Activated CD4-positive, CD25-positive, alpha-beta regulatory T cell treated with anti-CD3 and anti-CD28 coated beads, Interleukin-2, amount 50 U/mL, for 24 hours (primary cell): ENCODE measurements around the gene TCF4.

ENCODE experiments used
- ATAC-seq, 2 donors: fragments of 150-1000 bp; cut with Tn5 transposase; one replicate each; pipeline ENCODE4 v1.10.0; 2021; ENCODE audit warnings: mild to moderate bottlenecking in 1 of 2, moderate library complexity in 1 of 2

Gene TCF4

DNA sequence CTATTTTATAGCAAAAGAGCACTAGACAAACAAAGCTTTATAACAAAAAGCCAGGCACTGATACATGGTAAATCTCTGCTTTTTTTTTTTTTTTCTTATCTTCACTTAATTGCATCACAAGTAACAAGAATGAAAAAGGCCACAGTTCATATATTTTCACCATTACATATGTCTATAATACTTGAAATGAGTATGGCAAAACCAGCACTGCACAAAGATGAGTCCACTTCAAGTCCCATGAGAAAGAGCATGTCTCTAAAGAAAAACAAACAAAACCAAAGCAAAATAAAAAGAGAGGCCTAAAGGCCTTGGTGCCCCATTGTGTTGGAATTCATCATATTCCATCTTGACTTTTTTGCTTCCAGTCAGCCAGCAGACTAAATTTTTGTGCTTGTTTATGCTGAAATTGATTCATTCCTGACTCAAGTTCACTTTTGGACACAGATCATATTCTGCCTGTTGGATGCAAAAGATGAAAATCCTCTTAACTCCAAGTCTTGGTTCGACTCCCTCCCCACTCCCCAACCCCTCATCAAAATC, 363.8 kb downstream of the TCF4 start:
- no peak for ATAC-seq

DNA sequence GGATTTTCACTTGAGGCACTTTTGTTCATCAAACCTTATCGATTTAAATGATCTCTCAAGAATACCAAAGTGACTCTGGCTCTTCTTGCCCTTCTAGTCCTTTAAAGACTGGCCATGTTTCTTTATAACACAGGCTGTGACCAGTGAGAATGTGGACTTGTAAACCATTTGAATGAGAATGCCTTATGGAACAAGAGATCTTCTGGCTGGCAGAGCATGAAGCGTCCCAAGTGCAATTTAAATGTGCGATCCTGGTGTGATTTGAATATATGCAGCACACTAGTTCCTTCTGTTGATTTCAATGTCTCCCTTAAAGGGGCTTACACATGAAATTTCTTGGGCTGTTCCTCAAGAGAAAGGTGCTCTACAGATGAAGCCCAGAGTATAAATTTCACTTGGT, 366.4 kb downstream of the TCF4 start:
- no peak for ATAC-seq

DNA sequence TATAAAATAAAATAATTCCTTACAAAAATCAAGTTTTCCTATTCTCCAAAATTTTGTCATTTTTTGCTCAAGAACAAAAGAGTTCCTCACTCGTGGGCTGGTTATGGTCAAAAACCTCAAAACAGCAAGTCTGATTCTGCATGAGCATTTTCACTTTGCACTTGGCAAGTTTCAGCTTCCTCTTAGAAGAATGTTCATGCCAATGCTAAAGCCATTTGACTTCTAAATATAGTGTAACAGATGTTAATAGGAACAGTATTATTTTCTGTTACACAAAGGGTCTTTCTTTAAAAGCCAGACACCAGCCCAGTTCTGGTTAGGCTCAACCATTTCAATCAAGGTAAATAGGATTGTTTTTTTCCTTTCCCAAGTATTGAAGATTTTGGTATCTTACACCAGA, 367.5 kb downstream of the TCF4 start:
- ATAC-seq = no peak

DNA sequence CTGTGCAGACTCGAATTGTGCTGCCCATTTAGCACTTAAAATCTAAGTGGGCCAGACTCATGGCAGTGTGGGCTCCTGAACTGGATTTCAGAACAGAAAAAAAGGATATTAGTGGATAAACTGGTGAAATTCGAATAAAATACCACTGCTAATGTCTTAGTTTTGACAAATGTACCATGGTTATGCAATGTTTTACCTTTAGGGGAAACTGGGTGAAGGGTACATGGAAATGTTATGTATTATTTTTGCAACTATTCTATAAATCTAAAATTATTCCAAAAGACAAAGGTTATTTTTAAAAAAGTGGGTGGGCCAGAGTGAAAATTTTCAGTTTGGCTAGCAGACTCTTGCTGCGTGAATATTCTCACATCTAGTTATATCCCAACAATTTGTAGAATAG, 368.2 kb downstream of the TCF4 start:
- ATAC-seq = no peak

DNA sequence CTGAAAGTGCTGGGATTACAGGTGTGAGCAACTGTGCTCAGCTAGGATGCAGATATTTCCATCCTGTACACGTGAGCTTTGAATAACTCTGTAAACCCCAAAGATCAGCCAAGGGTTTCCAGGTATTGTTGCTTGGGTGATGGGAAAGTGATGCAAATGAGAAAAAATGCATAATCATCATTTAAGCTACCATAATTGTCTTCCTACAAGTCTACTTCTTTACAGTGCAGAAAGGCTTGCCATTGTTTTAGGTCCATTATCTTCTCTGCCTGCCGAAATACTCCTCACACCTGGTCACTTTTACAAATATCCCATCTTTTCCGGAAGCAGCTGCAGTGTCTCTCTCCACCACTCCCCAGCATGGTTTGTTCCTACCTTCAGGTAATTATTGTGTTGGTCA, 368.9 kb downstream of the TCF4 start:
- no peak for ATAC-seq

DNA sequence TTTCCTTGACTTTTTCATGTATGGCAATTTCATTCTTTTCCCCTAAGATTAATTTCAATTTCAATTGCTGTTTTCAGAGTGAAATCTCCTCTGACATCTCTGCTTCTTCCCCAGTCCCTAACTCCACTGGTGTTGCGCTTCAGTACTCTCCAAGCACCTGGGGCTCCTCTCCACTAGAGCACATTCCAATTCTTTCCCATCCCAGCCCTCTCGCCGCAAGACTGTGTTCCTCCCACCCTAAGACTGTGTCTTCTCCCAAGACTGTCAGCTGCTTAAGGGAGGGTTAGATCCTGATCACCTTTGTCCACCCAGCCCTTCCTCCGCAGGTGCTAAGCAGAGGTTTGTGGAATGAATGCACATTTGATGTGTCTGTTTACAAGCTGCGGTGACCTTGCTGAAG, 373.0 kb downstream of the TCF4 start:
- no peak for ATAC-seq

DNA sequence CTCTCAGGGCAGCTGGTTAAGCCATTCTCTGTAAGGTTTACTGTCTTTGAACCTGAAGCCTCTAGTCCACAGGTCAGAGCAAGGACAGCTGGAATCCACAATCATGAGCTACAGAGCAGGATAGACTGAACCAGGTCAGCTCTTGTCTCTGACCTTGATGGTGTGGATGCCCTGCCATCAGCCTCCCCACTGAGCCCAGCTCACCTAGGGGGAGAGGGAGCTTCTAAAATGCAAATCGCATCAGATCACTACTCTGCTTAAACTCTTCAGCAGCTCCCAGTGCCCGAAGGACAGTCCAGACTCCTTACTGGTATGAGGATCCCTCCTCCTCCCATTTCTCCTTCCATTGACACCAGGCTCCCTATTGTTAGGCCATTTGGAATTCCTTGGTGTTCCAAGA, 373.5 kb downstream of the TCF4 start:
- no peak for ATAC-seq

DNA sequence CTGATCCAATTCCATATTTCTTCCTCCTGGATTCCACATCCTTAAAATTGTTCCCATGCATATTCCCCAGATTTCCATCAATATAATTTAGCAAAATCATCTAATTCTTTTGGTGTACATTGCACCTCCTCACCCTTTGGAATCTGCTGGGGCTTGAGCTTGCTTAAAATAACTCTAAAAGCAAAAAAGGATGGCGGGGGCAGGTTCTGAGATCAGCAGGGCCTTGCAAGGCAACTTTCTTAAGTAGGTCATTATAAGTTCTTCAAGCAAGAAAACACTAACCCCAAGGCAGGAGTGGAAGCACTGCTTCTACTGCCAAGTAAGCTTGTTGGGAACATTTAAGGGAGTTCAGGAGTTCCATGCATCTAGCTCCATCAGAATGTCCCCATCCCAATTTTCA, 374.4 kb downstream of the TCF4 start:
- ATAC-seq = no peak

DNA sequence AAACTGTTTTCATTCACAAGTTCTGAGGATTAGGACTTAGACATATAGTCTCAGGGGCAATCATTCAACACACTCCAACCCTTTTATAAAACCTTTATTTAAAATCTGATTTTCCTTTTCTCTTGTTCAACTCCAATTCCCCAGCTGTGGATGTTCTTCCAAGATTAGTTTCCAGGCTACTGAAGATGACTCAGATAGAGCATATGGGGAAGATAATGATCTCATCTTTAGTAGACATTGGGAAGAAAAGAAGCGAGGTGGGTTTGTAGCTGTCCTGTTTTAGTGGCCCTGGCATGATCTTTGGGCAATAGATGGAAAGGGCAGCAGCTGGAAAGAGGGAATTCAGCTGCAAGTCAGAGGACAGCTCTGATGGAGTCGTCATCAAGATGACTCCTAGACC, 381.1 kb downstream of the TCF4 start:
- ATAC-seq = no peak

DNA sequence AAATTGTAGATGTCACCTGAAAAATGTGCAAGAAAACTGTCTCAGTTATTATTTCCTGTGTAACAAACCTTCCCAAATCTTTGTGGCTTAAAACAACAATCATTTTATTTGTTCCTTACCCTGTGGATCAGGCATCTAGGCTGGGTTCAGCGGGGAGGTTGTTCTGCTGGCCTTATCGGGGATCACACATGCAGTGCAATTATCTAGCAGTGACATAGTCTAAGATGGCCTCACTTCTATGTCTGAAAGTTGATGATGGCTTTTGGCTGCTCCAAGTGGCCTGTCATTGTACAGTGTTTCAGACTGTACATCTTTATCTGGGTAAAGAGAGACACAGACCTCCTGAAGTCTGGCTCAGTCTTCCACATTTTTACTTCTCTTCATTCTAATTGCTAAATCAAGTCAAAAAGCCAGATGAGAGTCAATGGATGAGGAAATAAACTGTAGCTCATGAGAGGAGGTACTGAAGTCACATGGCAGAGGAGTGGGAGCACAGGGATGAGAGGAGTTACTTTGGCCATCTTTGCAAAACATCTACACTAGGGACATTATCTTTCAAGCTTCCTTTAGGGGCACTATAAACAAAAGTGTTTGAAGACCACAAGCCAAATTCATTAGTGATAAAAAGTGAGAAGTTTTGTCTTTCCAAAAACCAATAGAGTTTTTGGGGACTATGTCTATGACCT, 385.6 kb downstream of the TCF4 start:
- ATAC-seq = no peak

DNA sequence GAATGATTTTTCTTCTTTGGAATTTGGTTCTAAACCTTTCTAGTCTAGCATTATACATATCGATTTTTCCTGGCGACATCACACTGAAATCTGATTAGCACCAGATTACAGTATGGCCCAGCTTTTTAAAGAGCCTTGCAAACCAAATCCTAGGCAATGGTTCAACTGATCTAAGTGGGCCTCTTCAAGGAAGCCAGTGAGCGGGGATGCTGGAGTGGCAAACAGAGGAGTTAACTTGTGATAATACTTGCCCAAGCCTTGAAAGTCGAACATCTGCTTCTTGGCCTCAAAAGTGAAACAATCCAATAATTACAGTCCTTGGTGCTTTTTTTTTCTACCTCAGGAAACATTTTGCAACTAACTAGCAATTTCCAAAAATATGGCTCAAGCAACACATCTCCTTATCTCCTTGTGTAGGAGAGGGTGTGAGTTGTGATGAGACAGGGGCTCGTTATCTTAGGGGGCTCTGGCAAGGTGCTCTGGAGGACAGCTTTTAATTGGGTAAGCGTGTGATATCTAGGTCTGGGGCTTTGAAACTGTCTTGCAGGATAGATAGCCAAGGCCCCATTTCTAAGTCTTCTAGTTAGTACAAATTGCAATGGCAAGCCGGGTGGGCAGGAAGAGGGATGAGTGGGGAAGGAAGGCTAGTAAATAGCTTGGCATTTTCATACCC, 388.6 kb downstream of the TCF4 start:
- no peak for ATAC-seq

DNA sequence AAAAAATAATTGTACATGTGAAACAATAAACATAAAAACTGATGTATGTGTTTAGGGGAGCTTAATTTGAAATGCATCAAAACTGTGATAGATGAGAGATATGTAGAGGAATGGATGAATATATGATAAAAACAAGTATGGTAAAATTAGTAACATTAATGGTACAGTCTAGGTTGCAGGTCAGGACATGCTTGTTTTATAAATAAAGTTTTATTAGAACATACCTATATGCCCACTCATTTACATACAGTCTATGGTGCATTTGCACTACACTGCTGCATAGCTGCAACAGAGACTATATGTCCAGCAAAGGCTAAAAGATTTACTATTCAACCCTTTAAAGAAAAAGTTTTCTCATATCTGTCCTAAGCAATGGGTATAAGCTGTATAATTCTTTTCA, 392.1 kb downstream of the TCF4 start:
- ATAC-seq = no peak

DNA sequence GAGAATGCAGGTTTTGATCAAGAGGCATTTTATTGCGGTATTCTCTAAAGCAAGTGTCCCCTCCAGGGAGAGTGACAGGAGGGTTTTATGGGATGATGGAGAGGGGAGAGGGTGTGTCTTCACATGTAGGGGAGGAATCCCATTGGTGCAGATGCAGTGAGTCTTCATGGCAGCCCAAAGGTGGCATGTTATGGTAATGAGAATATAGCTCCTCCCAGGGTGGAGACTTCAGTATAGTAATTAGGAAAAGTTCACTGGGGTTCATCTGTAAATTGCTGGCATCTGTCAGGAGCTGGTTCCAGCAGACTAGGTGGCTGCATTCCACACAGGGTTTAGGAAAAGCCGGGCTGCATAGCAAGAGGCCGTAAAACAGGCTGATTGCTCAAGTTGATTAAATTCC, 398.0 kb downstream of the TCF4 start:
- ATAC-seq = no peak

DNA sequence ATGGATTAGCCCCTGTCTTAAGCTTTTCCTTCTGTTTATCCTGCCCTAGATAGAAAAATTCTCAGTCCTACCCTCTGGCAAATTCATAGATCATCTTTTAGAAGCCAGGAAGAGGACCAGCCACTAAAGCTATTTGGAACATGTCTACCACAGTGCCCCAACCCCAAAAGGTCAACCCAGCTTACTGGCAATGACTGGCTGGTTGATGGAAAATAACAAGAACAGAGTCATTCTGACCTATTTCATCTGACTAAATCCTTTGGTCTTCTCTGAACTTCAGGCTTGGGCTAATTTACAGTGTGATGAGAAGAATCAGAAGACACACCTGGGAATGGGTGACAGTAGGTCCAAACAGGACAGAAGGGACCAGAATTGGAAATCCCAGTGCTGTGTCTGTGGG, 401.4 kb downstream of the TCF4 start:
- no peak for ATAC-seq

DNA sequence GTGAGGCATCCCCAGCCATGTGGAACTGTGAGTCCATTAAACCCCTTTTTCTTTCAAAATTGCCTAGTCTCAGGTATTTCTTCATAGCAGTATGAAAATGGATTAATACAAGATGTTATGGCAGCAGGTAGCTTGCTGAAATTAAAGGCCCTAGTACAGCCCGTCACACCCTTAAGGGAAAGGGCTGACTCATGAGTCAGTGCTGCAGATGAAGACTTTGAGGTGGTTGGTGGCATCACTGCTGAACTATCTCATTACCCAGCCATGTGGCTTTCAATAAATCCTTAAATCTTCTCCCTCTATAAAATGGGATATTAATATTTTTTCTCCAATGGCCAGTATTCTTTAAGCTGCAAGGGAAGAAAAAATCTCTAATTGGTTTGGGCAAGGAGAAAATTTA, 402.6 kb downstream of the TCF4 start:
- ATAC-seq = no peak

DNA sequence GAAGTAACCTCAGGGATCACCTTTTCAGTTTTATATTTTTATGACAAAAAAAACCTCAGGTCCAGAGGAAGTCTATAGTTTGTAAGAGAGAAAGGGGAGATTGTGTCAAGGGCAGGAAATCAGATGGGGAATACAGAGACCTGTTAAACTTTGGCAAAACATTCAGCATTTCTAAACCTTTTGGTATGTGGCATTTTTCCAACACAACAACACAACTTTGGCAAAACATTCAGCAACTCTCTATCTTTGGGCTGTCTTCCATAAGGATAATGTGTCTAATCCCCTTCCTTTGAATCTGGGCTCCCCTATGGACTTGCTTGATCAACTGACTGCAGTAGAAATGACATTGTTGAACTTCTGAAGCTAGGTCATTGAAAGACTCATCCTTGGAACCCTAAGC, 408.2 kb downstream of the TCF4 start:
- no peak for ATAC-seq

DNA sequence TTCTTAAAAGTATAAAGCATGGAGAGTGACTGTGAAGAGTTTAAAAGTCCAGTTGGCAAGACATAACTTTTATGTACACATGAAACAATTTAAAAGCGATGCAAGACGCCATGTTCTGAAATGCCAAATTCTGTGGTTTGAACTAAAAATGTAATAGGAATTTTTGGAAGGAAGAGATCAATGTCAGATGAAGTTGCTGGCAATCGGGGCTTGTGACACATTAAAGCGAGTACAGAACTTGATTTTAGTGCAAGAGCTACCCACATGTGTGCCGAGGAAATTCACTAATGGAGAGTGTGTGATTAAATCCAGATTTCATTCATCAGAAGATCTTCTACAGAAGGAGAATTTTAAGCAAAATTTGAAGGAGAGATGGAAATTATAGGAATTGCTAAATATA, 408.6 kb downstream of the TCF4 start:
- no peak for ATAC-seq

DNA sequence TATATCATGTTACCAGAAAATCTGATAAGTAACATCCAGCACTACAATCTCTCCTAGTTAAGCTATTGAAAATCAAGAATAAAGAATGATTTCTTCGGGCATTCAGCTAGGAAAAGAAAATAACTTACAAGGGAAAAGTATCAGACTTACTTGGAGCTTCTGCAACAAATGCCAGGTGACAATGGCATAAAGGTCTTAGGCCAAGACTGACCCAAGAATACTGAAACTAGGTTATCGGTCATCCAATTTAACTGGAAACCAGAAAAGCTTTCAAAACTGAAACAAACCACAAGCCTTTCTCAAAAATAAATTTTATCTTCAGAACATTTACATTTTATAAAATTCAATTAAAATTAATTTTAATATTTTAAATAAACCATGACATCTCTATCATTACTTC, 414.7 kb downstream of the TCF4 start:
- ATAC-seq = no peak
